ENCODE data around the gene ADNP. TPM values are rescaled to one million over a fixed set of nuclear protein-coding genes. Genes with fewer than 3 reads are reported as not detected.

The ADNP gene
- total and polyA plus RNA-seq, 10 of the 15 experiments (the other 5 are each of a cell fraction or from before 2014, with no cell fraction given): 23.0 to 74.4 (median 34.9) TPM

- TF ChIP-seq ATF2 (IDR thresholded peaks at IDR 0.05; ENCODE audit: low read length) (no peak), ZNF384 (IDR thresholded peaks at IDR 0.05; ENCODE audit: borderline replicate concordance, low read depth, low read length) (no peak), TCF3 (IDR thresholded peaks at IDR 0.05; ENCODE audit: borderline replicate concordance, insufficient read depth, low read depth, low read length) (no peak), GATAD2B (conservative IDR thresholded peaks at IDR 0.05; ENCODE audit: low read depth) (no peak; the same call in 1 of the 2 replicates), MAX (IDR thresholded peaks at IDR 0.05; ENCODE audit: low read depth, low read length) (no peak), SIN3A (IDR thresholded peaks at IDR 0.05; ENCODE audit: low read depth, low read length) (no peak), USF1 (IDR thresholded peaks at IDR 0.05; ENCODE audit: borderline replicate concordance, extremely low read length, insufficient read depth, low read depth, low read length) (no peak), SPI1 (IDR thresholded peaks at IDR 0.05; ENCODE audit: borderline replicate concordance, insufficient read depth, low read depth, low read length) (no peak), IRF4 (IDR thresholded peaks at IDR 0.05; ENCODE audit: low read depth, low read length) (no peak), TAF1 (IDR thresholded peaks at IDR 0.05; ENCODE audit: borderline replicate concordance, low read depth, low read length) (no peak)
- TF ChIP-seq, protein P1, sequence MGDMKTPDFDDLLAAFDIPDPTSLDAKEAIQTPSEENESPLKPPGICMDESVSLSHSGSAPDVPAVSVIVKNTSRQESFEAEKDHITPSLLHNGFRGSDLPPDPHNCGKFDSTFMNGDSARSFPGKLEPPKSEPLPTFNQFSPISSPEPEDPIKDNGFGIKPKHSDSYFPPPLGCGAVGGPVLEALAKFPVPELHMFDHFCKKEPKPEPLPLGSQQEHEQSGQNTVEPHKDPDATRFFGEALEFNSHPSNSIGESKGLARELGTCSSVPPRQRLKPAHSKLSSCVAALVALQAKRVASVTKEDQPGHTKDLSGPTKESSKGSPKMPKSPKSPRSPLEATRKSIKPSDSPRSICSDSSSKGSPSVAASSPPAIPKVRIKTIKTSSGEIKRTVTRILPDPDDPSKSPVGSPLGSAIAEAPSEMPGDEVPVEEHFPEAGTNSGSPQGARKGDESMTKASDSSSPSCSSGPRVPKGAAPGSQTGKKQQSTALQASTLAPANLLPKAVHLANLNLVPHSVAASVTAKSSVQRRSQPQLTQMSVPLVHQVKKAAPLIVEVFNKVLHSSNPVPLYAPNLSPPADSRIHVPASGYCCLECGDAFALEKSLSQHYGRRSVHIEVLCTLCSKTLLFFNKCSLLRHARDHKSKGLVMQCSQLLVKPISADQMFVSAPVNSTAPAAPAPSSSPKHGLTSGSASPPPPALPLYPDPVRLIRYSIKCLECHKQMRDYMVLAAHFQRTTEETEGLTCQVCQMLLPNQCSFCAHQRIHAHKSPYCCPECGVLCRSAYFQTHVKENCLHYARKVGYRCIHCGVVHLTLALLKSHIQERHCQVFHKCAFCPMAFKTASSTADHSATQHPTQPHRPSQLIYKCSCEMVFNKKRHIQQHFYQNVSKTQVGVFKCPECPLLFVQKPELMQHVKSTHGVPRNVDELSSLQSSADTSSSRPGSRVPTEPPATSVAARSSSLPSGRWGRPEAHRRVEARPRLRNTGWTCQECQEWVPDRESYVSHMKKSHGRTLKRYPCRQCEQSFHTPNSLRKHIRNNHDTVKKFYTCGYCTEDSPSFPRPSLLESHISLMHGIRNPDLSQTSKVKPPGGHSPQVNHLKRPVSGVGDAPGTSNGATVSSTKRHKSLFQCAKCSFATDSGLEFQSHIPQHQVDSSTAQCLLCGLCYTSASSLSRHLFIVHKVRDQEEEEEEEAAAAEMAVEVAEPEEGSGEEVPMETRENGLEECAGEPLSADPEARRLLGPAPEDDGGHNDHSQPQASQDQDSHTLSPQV (IDR thresholded peaks at IDR 0.05): no peak
- TF ChIP-seq, protein P2, sequence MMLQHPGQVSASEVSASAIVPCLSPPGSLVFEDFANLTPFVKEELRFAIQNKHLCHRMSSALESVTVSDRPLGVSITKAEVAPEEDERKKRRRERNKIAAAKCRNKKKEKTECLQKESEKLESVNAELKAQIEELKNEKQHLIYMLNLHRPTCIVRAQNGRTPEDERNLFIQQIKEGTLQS (IDR thresholded peaks at IDR 0.05; ENCODE audit: borderline replicate concordance, extremely low read depth, low read depth, low read length): no peak
- Histone ChIP-seq H4K20me1 (ENCODE audit: control insufficient read depth, insufficient read depth) (no peaks in the 10 kb centered on the region), H3K4me1 (ENCODE audit: control insufficient read depth, insufficient read depth, low read length) (peaks cover 5% of the 10 kb centered on the region; the same call in 1 of the 2 replicates), H3K36me3 (ENCODE audit: control insufficient read depth in 2 of 2, insufficient read depth in 2 of 2, low read length in 1 of 2) (peaks cover 0 to 28% of the 10 kb centered on the region in 2 experiments; a peak in 1 of 4 replicates), H3K27ac (ENCODE audit: control insufficient read depth, insufficient read depth) (peak overlapping the region; percentile 97), H2AFZ (ENCODE audit: control insufficient read depth, low read depth, low read length) (peak overlapping the region; percentile 94), H3K9ac (ENCODE audit: control insufficient read depth, insufficient read depth, low read length) (peak overlapping the region; percentile 89), H3K4me3 (peak overlapping the region; percentile 55; the same call in 1 of the 2 replicates), H3K4me2 (ENCODE audit: control insufficient read depth, insufficient read depth) (peak overlapping the region; percentile 40; the same call in 1 of the 2 replicates), H3K27me3 (replicated peaks in 1 of 2; ENCODE audit: control insufficient read depth in 2 of 2, insufficient read depth in 2 of 2, low read length in 1 of 2) (no peaks in the 10 kb centered on the region), H3K79me2 (ENCODE audit: control insufficient read depth, insufficient read depth, low read length) (peaks cover 36% of the 10 kb centered on the region), H3K9me3 (replicated peaks; ENCODE audit: control insufficient read depth, insufficient read depth, low read length) (no peaks in the 10 kb centered on the region)
- POLR2A ChIA-PET: interaction anchor here (0.7 to 6.0 kb wide), 9 partner anchors 11 to 142 kb away, joined by 3 to 67 read pairs (median 5); partner anchors contain the start of genes BCAS4, DPM1 and MOCS3
- WGBS (ENCODE audit: insufficient coverage, insufficient replicate concordance, low lambda C conversion rate, missing lambda C conversion rate): 77% methylated on average over 6 of the region's 6 CpGs
- RAD21 ChIA-PET (ENCODE audit: unreplicated experiment): interaction anchor here (1.0 to 7.6 kb wide), 9 partner anchors 12 to 142 kb away, joined by 3 to 125 read pairs (median 9); partner anchors contain the start of genes BCAS4, DPM1 and MOCS3
- no peak for ATAC-seq
- CTCF ChIA-PET: interaction anchor here (0.6 to 13.0 kb wide), 12 partner anchors 8 to 138 kb away, joined by 3 to 336 read pairs (median 4); partner anchors contain the start of genes BCAS4, DPM1 and MOCS3
- no peak for DNase-seq (ENCODE audit: low read depth, low spot score)
- in situ Hi-C loops (cut with MboI): no loop called here
- TSS peak; percentile 84 for BruUV-seq (replicated peaks)
- FAIRE-seq: no peak
- intact Hi-C loops (cut with micrococcal nuclease; ENCODE audit: unreplicated experiment): no loop called here
- SMC1A ChIA-PET (ENCODE audit: uncharacterized antibody, unreplicated experiment): interaction anchor here (0.6 to 8.2 kb wide), 9 partner anchors 8 to 139 kb away, joined by 3 to 90 read pairs (median 4); partner anchors contain the start of genes BCAS4, DPM1 and MOCS3
These were observed 814 bp upstream of the ADNP start for GRCh38 chr20:50932016-50932485.

Data from GM12878 (cell line).